HepG2 (cell line): ENCODE data around the gene DDX43. TPM values are rescaled to one million over a fixed set of nuclear protein-coding genes. Genes with fewer than 3 reads are reported as not detected.

Source experiments
- ATAC-seq: fragments of 200-7000 bp; cut with Tn5 transposase; 3 replicates; pipeline ENCODE4 v1.9.1; 2020; ENCODE audit warnings: mild to moderate bottlenecking, moderate library complexity
- BruUV-seq: library from RNA; stranded (reverse); fragments of 400-500 nt; replicated peaks from 2 replicates; lab custom pipeline; 2021; lab: Mats Ljungman, UMichigan
- CTCF ChIA-PET: fragments of 300-600 bp; formaldehyde crosslinking; extraction: SDS; loops from one replicate; lab custom pipeline; 2021; ENCODE audit warnings: low total read pairs, inconsistent platforms, low intra/inter-chr PET ratio; lab: Yijun Ruan, JAX
- POLR2A ChIA-PET: fragments of 350-600 bp; sonication (Branson Sonifier 250); formaldehyde crosslinking; loops from one replicate; lab custom pipeline; 2020; ENCODE audit warnings: antibody characterized with exemption, inconsistent platforms; lab: Yijun Ruan, JAX
- DNase-seq: peaks from one replicate; pipeline ENCODE4 v3.0.0-alpha.2; 2015; ENCODE audit warnings: low spot score
- FAIRE-seq: peaks from 3 replicates; lab custom pipeline; 2011; peaks lifted over from hg19 to GRCh38; lab: Jason Lieb, UNC
- H2AFZ ChIP-seq: one replicate; pipeline ENCODE4 v1.6.1; 2011; ENCODE audit warnings: low read length, inconsistent platforms
- H3K27ac ChIP-seq: fragments of 300-600 bp; 3 replicates; pipeline ENCODE4 v1.8.0; 2011; ENCODE audit warnings: mixed run types, mild to moderate bottlenecking, mixed read lengths, low read length, inconsistent platforms; ENCODE audit not compliant: insufficient read depth; ENCODE audit errors: extremely low read length
- H3K27me3 ChIP-seq, 2 experiments: fragments of 200-600 bp in 1 of 2; 2 replicates in 1 of 2; 3 replicates in 1 of 2; pipeline versions ENCODE4 v1.6.0 to v1.8.0; 2011; ENCODE audit warnings: low read length in 2 of 2, mild to moderate bottlenecking in 2 of 2, moderate library complexity in 2 of 2, inconsistent platforms in 1 of 2; ENCODE audit not compliant: insufficient read depth in 2 of 2, control insufficient read depth in 1 of 2
- H3K36me3 ChIP-seq, 2 experiments: fragments of 200-600 bp in 1 of 2; replicated peaks in 1 of 2; 2 replicates in 1 of 2; 3 replicates in 1 of 2; pipeline versions ENCODE4 v1.5.1 to v1.8.0; 2011; ENCODE audit warnings: low read length in 2 of 2, inconsistent platforms in 1 of 2; ENCODE audit not compliant: insufficient read depth in 2 of 2, control insufficient read depth in 1 of 2
- H3K4me1 ChIP-seq: 2 replicates; pipeline ENCODE4 v1.5.1; 2012; ENCODE audit warnings: low read length, inconsistent platforms; ENCODE audit not compliant: insufficient read depth
- H3K4me2 ChIP-seq: 2 replicates; pipeline ENCODE4 v1.6.0; 2011; ENCODE audit warnings: low read depth, low read length, inconsistent platforms
- H3K4me3 ChIP-seq, 3 experiments: fragments of 200-600 bp in 1 of 3; sonication (generic), shearing (Covaris generic) in 1 of 3; replicated peaks in 1 of 3; 2 replicates each; pipeline ENCODE4 v1.5.1; 2011 to 2016; ENCODE audit warnings: low read length in 3 of 3, inconsistent platforms in 2 of 3, low read depth in 2 of 3, mild to moderate bottlenecking in 2 of 3, control low read depth in 1 of 3, mixed read lengths in 1 of 3; ENCODE audit not compliant: insufficient read depth in 1 of 3
- H3K79me2 ChIP-seq: one replicate; pipeline ENCODE4 v1.6.1; 2011; ENCODE audit warnings: low read length, inconsistent platforms; ENCODE audit not compliant: insufficient read depth
- H3K9ac ChIP-seq: 2 replicates; pipeline ENCODE4 v1.6.0; 2011; ENCODE audit warnings: mild to moderate bottlenecking, low read depth, low read length, inconsistent platforms; ENCODE audit not compliant: insufficient read depth
- H3K9me3 ChIP-seq: 2 replicates; pipeline ENCODE4 v1.5.1; 2012; ENCODE audit warnings: mild to moderate bottlenecking, low read length
- H4K20me1 ChIP-seq: 2 replicates; pipeline ENCODE4 v1.6.0; 2011; ENCODE audit warnings: inconsistent platforms, mild to moderate bottlenecking, low read length, moderate library complexity; ENCODE audit not compliant: insufficient read depth
- CSRNP2 ChIP-seq: sonication (generic); formaldehyde crosslinking; conservative IDR thresholded peaks from 2 replicates; pipeline ENCODE4 v1.8.0; 2022; ENCODE audit warnings: low read depth, missing genetic modification reagents
- KLF13 ChIP-seq: sonication (generic); formaldehyde crosslinking; IDR thresholded peaks from 2 replicates; pipeline ENCODE4 v1.4.0; 2020; ENCODE audit warnings: mild to moderate bottlenecking, missing genetic modification reagents
- NFKB2 ChIP-seq: sonication (generic); formaldehyde crosslinking; IDR thresholded peaks from 2 replicates; pipeline ENCODE4 v1.4.0; 2020; ENCODE audit warnings: missing genetic modification reagents, borderline replicate concordance
- SNRNP70 ChIP-seq: fragments of 200-400 bp; formaldehyde crosslinking; IDR thresholded peaks from 2 replicates; pipeline ENCODE4 v1.6.1; 2017; ENCODE audit warnings: mild to moderate bottlenecking, low read depth, low read length, moderate library complexity
- ZBTB40 ChIP-seq, 2 experiments: fragments of 450-650 bp in 1 of 2; sonication (generic) in 1 of 2; formaldehyde crosslinking in 1 of 2; IDR thresholded peaks; 2 replicates each; pipeline versions ENCODE4 v1.6.1 to v1.8.0; 2016 to 2022; ENCODE audit warnings: antibody characterized with exemption in 1 of 2, mild to moderate bottlenecking in 1 of 2, missing genetic modification reagents in 1 of 2
- ZNF224 ChIP-seq: sonication (generic); formaldehyde crosslinking; IDR thresholded peaks from 2 replicates; pipeline ENCODE4 v1.5.0; 2020; ENCODE audit warnings: mild to moderate bottlenecking, missing genetic modification reagents
- ZNF3 ChIP-seq: IDR thresholded peaks from 2 replicates; pipeline ENCODE4 v1.7.0; 2017; ENCODE audit warnings: inconsistent platforms
- ZNF441 ChIP-seq: sonication (generic); formaldehyde crosslinking; IDR thresholded peaks from 2 replicates; pipeline ENCODE4 v1.7.0; 2021; ENCODE audit warnings: missing genetic modification reagents, borderline replicate concordance
- ZNF841 ChIP-seq: sonication (generic); formaldehyde crosslinking; IDR thresholded peaks from 2 replicates; pipeline ENCODE4 v1.8.1; 2023; ENCODE audit warnings: missing genetic modification reagents, borderline replicate concordance
- WGBS: methylation state at CpG from one replicate; pipeline ENCODE4 v1.1.6; 2017; ENCODE audit warnings: low lambda C conversion rate; 5-methylcytosine and 5-hydroxymethylcytosine counted together
- in situ Hi-C: cut with HindIII; loops from 2 replicates; pipeline ENCODE4 v1.10.0; 2017; ENCODE audit warnings: low pct_unique_long_range_greater_than_20kb; ENCODE audit not compliant: extremely low pct_ligation_motif_present
- intact Hi-C: fragments of 100-400 bp; cut with micrococcal nuclease; formaldehyde crosslinking; loops from one replicate; pipeline ENCODE4 v1.10.0; 2022; ENCODE audit not compliant: unreplicated experiment
- polyA plus RNA-seq, 8 experiments: library from polyadenylated mRNA; depleted of rRNA in 3 of 8; stranded (reverse) in 7 of 8; unstranded in 1 of 8; fragments of >200 nt; fragmentation: Illumina TruSeq in 4 of 8; extraction: Trizol in 4 of 8; gene quantifications; 2 replicates each; pipeline versions ENCODE4 v1.2.1 to v1.2.3, GENCODE V29; 2011 to 2016; ENCODE audit warnings: low read depth in 4 of 8, missing spikeins in 1 of 8, mixed read lengths in 1 of 8; ENCODE audit not compliant: insufficient read depth in 1 of 8
- total RNA-seq, 5 experiments: library from RNA; depleted of rRNA; stranded (reverse); fragments of >200 nt; fragmentation: Illumina TruSeq; extraction: Trizol; gene quantifications; 2 replicates each; pipeline ENCODE4 v1.2.3, GENCODE V29; 2016; ENCODE audit warnings: low read depth in 1 of 5

Gene DDX43
- total and polyA plus RNA-seq, 2 of the 13 experiments (the other 11 are each of a cell fraction or from before 2014, with no cell fraction given), result not detected

- no peak for FAIRE-seq
- CTCF ChIA-PET, result interaction anchor here (1.8 kb wide), 1 partner anchor 104 kb away, joined by 5 read pairs; no protein-coding TSS in a partner anchor
- H3K9me3 ChIP-seq, result no peaks in the 10 kb centered on the region
- H3K4me1 ChIP-seq, result 0 out of 2 replicates have a peak, but pooled peaks cover 6% of the 10 kb centered on the region
- peaks cover 0 to 6% of the 10 kb centered on the region in 2 experiments; a peak in 3 of 5 replicates for H3K27me3 ChIP-seq
- H3K9ac ChIP-seq, result no peak overlapping the region
- POLR2A ChIA-PET, result no interaction called here
- no peak overlapping the region for H3K4me3 ChIP-seq
- H3K27ac ChIP-seq, result no peak overlapping the region
- ATAC-seq, result no peak
- H3K36me3 ChIP-seq, result no peaks in the 10 kb centered on the region
- in situ Hi-C loops, result no loop called here
- intact Hi-C loops, result no loop called here
- no peak overlapping the region for H2AFZ ChIP-seq
- 52% methylated on average over 10 of the region's 10 CpGs for whole genome bisulfite sequencing
- no peaks in the 10 kb centered on the region for H3K79me2 ChIP-seq
- BruUV-seq, result no TSS peak
- H4K20me1 ChIP-seq, result no peaks in the 10 kb centered on the region
- no peak overlapping the region for H3K4me2 ChIP-seq
- DNase-seq, result no peak
- TF ChIP-seq ZNF224 (CRISPR knock-in tag) (no peak), ZNF441 (CRISPR knock-in tag) (no peak), KLF13 (CRISPR knock-in tag) (no peak), ZBTB40 (IDR thresholded peaks at IDR 0.05) (no peak), ZBTB40 (CRISPR knock-in tag; IDR thresholded peaks at IDR 0.05) (no peak), CSRNP2 (CRISPR knock-in tag) (no peak), SNRNP70 (no peak), ZNF3 (CRISPR knock-in tag) (no peak), NFKB2 (no peak), ZNF841 (CRISPR knock-in tag) (no peak)
These were observed 4.8 kb upstream of the DDX43 start for GRCh38 chr6:73389854-73390253.
